CD4-positive, alpha-beta T cell (primary cell): ENCODE data around the gene CHST14. TPM values are rescaled to one million over a fixed set of nuclear protein-coding genes. Genes with fewer than 3 reads are reported as not detected.

Experiments
- ATAC-seq: fragments of 200-7000 bp; cut with Tn5 transposase; one replicate; pipeline ENCODE4 v1.10.0; 2022; ENCODE audit warnings: mild to moderate bottlenecking; ENCODE audit not compliant: poor library complexity
- CTCF ChIA-PET: fragments of 350-600 bp; sonication (Branson Sonifier 250); formaldehyde crosslinking; loops from one replicate; lab custom pipeline; 2021; ENCODE audit warnings: antibody characterized with exemption, inconsistent platforms; lab: Charles Lee
- POLR2A ChIA-PET: fragments of 350-600 bp; sonication (Branson Sonifier 250); formaldehyde crosslinking; loops from one replicate; lab custom pipeline; 2021; ENCODE audit warnings: antibody characterized with exemption, inconsistent platforms; lab: Charles Lee
- DNase-seq, 14 experiments: peaks; one replicate each; pipeline ENCODE4 v3.0.0-alpha.2; 2013 to 2020; ENCODE audit warnings: mixed read lengths in 2 of 14
- H3K27ac ChIP-seq, 2 donors: one replicate each; pipeline versions ENCODE4 v1.5.1 to v1.7.0; 2013; ENCODE audit warnings: low read length in 2 of 2, low read depth in 1 of 2, mild to moderate bottlenecking in 1 of 2
- H3K27me3 ChIP-seq, 2 experiments: 1 replicate in 1 of 2; 2 replicates in 1 of 2; pipeline versions ENCODE4 v1.6.1 to v1.7.0; 2013; ENCODE audit warnings: low read length in 2 of 2, control low read depth in 1 of 2, mild to moderate bottlenecking in 1 of 2, moderate library complexity in 1 of 2; ENCODE audit not compliant: insufficient read depth in 2 of 2, control insufficient read depth in 1 of 2
- H3K36me3 ChIP-seq: one replicate; pipeline ENCODE4 v1.6.1; 2013; ENCODE audit warnings: low read length, control low read depth; ENCODE audit not compliant: insufficient read depth
- H3K4me1 ChIP-seq: one replicate; pipeline ENCODE4 v1.6.1; 2013; ENCODE audit warnings: low read length, control low read depth; ENCODE audit not compliant: insufficient read depth
- H3K4me3 ChIP-seq: one replicate; pipeline ENCODE4 v1.5.1; 2013; ENCODE audit warnings: mild to moderate bottlenecking, low read length, moderate library complexity
- H3K9me3 ChIP-seq, 2 experiments: 1 replicate in 1 of 2; 2 replicates in 1 of 2; pipeline versions ENCODE4 v1.6.1 to v1.7.0; 2013; ENCODE audit warnings: low read length in 2 of 2, mild to moderate bottlenecking in 2 of 2, control low read depth in 1 of 2, moderate library complexity in 1 of 2; ENCODE audit not compliant: control insufficient read depth in 1 of 2, insufficient read depth in 1 of 2
- H3K27ac Mint-ChIP-seq: one replicate; pipeline ENCODE4 v1.8.0; 2020; ENCODE audit warnings: mixed read lengths
- H3K27me3 Mint-ChIP-seq: one replicate; pipeline ENCODE4 v1.8.0; 2021; ENCODE audit warnings: mixed read lengths
- H3K36me3 Mint-ChIP-seq: one replicate; pipeline ENCODE4 v1.8.0; 2021; ENCODE audit warnings: low read depth, mixed read lengths
- H3K4me1 Mint-ChIP-seq: one replicate; pipeline ENCODE4 v1.8.0; 2021; ENCODE audit warnings: low read depth, mixed read lengths
- H3K4me3 Mint-ChIP-seq: one replicate; pipeline ENCODE4 v1.8.0; 2020; ENCODE audit warnings: mild to moderate bottlenecking, mixed read lengths
- H3K9me3 Mint-ChIP-seq: one replicate; pipeline ENCODE4 v1.8.0; 2020; ENCODE audit warnings: mixed read lengths
- CTCF ChIP-seq: fragments of 200-600 bp; IDR thresholded peaks from one replicate; pipeline ENCODE4 v1.8.0; 2022; ENCODE audit warnings: antibody characterized with exemption, mild to moderate bottlenecking
- intact Hi-C, 2 experiments: fragments of 100-400 bp; cut with DNase I in 1 of 2; cut with micrococcal nuclease in 1 of 2; formaldehyde crosslinking; loops; one replicate each; pipeline versions ENCODE4 v1.15.1 to v1.9.0; 2023 to 2025; cut with DNase I, micrococcal nuclease
- total RNA-seq, 174 experiments: library from RNA in 2 of 174; stranded (reverse) in 2 of 174; gene quantifications; one replicate each; pipeline ENCODE4 v1.2.3 and lab custom pipeline; 2021 to 2026

The CHST14 gene
- total RNA-seq, 2 experiments from 2014 or later, result 4.6 to 5.1 TPM

GRCh38 chr15:40435023-40435709, 35.6 kb upstream of the CHST14 start:
- no peak for ATAC-seq
- Mint-ChIP-seq H3K9me3 (no peaks in the 10 kb centered on the region), H3K4me1 (peaks cover 49% of the 10 kb centered on the region), H3K36me3 (peaks cover 4% of the 10 kb centered on the region), H3K27me3 (peaks cover 39% of the 10 kb centered on the region), H3K27ac (no peak overlapping the region), H3K4me3 (peak overlapping the region; percentile 60)
- CTCF ChIA-PET, result interaction anchor here (1.7 kb wide), 1 partner anchor 13 kb away, joined by 4 read pairs; no protein-coding TSS in a partner anchor
- Histone ChIP-seq H3K27ac (no peak overlapping the region), H3K36me3 (no peaks in the 10 kb centered on the region), H3K27me3 (peaks cover 24% of the 10 kb centered on the region in 2 experiments), H3K9me3 (peaks cover 0 to 7% of the 10 kb centered on the region in 2 experiments), H3K4me3 (peak overlapping the region; percentile 49), H3K4me1 (peaks cover 41% of the 10 kb centered on the region)
- TF ChIP-seq CTCF, result no peak
- intact Hi-C loops, result no loop called here
- POLR2A ChIA-PET, result no interaction called here
- DNase-seq, result no peak

GRCh38 chr15:40435710-40436089, 35.1 kb upstream of the CHST14 start:
- H3K9me3 ChIP-seq, result peaks cover 0 to 7% of the 10 kb centered on the region in 2 experiments
- peak in 1 of 14 experiments; percentile 19 for DNase-seq
- no peak for ATAC-seq
- POLR2A ChIA-PET, result no interaction called here
- Mint-ChIP-seq H3K36me3 (peaks cover 6% of the 10 kb centered on the region), H3K4me1 (peaks cover 51% of the 10 kb centered on the region), H3K27me3 (peaks cover 41% of the 10 kb centered on the region), H3K27ac (no peak overlapping the region), H3K9me3 (no peaks in the 10 kb centered on the region), H3K4me3 (peak overlapping the region; percentile 60)
- peaks cover 44% of the 10 kb centered on the region for H3K4me1 ChIP-seq
- CTCF ChIA-PET, result interaction anchor here (1.7 kb wide), 1 partner anchor 14 kb away, joined by 4 read pairs; no protein-coding TSS in a partner anchor
- intact Hi-C loops, result no loop called here
- H3K27ac ChIP-seq, result no peak overlapping the region
- TF ChIP-seq CTCF, result no peak
- H3K4me3 ChIP-seq, result peak overlapping the region; percentile 49
- no peaks in the 10 kb centered on the region for H3K36me3 ChIP-seq
- H3K27me3 ChIP-seq, result peaks cover 24% of the 10 kb centered on the region in 2 experiments

- peaks cover 44% of the 10 kb centered on the region for H3K4me1 ChIP-seq
- H3K27me3 ChIP-seq, result peaks cover 24% of the 10 kb centered on the region in 2 experiments
- peaks cover 41% of the 10 kb centered on the region for H3K27me3 Mint-ChIP-seq
- ATAC-seq (no peak), DNase-seq (peak in 4 of 14 experiments; percentile 25 to 48 (median 29))
- peaks cover 51% of the 10 kb centered on the region for H3K4me1 Mint-ChIP-seq
- peak overlapping the region; percentile 93 for H3K4me3 Mint-ChIP-seq
- intact Hi-C loops, result no loop called here
- H3K27ac Mint-ChIP-seq, result no peak overlapping the region
- H3K4me3 ChIP-seq, result peak overlapping the region; percentile 49
- H3K9me3 ChIP-seq, result peaks cover 0 to 7% of the 10 kb centered on the region in 2 experiments
- ChIA-PET POLR2A (no interaction called here), CTCF (no interaction called here)
- no peak overlapping the region for H3K27ac ChIP-seq
- H3K9me3 Mint-ChIP-seq, result no peaks in the 10 kb centered on the region
- TF ChIP-seq CTCF, result no peak
- peaks cover 6% of the 10 kb centered on the region for H3K36me3 Mint-ChIP-seq
- no peaks in the 10 kb centered on the region for H3K36me3 ChIP-seq
Observed at GRCh38 chr15:40436116-40436891, 34.5 kb upstream of the CHST14 start.
